Lower leg skin (tissue), 3 donors: Measurements from ENCODE around the gene SYT17.

ENCODE experiments used
- POLR2A ChIP-seq, 2 donors: fragments of 450-650 bp; IDR thresholded peaks; one replicate each; pipeline ENCODE4 v1.6.1; 2016 to 2017; ENCODE audit warnings: antibody characterized with exemption in 2 of 2, mild to moderate bottlenecking in 1 of 2, moderate library complexity in 1 of 2
- TF ChIP-seq, protein P1 (sequence below), 3 donors: fragments of 450-650 bp; IDR thresholded peaks; one replicate each; pipeline ENCODE4 v1.5.1; 2016; ENCODE audit warnings: antibody characterized with exemption in 3 of 3, mild to moderate bottlenecking in 3 of 3, moderate library complexity in 2 of 3

DNA sequence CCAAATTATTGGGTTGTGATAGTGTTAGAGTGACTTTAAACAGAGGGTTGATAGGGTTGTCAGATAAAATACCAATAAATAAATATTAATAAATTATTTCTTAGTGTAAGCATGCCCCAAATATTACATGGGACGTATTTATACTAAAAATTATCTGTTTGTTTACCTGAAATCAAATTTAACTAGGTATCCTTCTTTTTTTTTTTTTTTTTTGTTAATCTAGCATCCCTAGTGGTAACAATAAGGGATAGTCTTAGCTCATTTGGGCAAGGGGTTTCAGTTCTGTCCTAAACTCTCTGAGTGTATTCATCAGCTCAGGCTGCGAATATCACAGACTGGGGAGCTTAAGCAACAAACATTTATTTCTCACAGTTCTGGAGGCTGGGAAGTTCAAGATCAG is 118.8 kb downstream of the SYT17 start:
- TF ChIP-seq, protein P1, sequence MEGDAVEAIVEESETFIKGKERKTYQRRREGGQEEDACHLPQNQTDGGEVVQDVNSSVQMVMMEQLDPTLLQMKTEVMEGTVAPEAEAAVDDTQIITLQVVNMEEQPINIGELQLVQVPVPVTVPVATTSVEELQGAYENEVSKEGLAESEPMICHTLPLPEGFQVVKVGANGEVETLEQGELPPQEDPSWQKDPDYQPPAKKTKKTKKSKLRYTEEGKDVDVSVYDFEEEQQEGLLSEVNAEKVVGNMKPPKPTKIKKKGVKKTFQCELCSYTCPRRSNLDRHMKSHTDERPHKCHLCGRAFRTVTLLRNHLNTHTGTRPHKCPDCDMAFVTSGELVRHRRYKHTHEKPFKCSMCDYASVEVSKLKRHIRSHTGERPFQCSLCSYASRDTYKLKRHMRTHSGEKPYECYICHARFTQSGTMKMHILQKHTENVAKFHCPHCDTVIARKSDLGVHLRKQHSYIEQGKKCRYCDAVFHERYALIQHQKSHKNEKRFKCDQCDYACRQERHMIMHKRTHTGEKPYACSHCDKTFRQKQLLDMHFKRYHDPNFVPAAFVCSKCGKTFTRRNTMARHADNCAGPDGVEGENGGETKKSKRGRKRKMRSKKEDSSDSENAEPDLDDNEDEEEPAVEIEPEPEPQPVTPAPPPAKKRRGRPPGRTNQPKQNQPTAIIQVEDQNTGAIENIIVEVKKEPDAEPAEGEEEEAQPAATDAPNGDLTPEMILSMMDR (IDR thresholded peaks at IDR 0.05), result no peak
- no peak for TF ChIP-seq POLR2A (IDR thresholded peaks at IDR 0.05)
